Pancreas (tissue), 10 donors: ENCODE measurements around the gene PITX1. TPM values are rescaled to one million over a fixed set of nuclear protein-coding genes. Genes with fewer than 3 reads are reported as not detected.

ENCODE experiments used
- ATAC-seq, 4 donors: fragments of 200-7000 bp; cut with Tn5 transposase; one replicate each; pipeline versions ENCODE4 v1.8.0 to v1.9.1; 2020; ENCODE audit warnings: mild to moderate bottlenecking in 4 of 4, moderate library complexity in 4 of 4
- DNase-seq, 6 donors: peaks; one replicate each; pipeline ENCODE4 v3.0.0-alpha.2; 2020
- FAIRE-seq: peaks from 2 replicates; lab custom pipeline; 2012; peaks lifted over from hg19 to GRCh38; lab: Jason Lieb, UNC
- H3K27ac ChIP-seq, 4 donors: fragments of 200-600 bp; sonication (generic); 1 replicate in 3 of 4; 2 replicates in 1 of 4; pipeline versions ENCODE4 v1.5.0 to v1.8.0; 2020
- H3K27me3 ChIP-seq, 4 donors: fragments of 200-600 bp; one replicate each; pipeline ENCODE4 v1.8.0; 2021
- H3K36me3 ChIP-seq, 3 donors: fragments of 200-600 bp; sonication (generic) in 1 of 3; one replicate each; pipeline versions ENCODE4 v1.5.0 to v1.8.0; 2020 to 2021
- H3K4me1 ChIP-seq, 3 donors: fragments of 200-600 bp; one replicate each; pipeline ENCODE4 v1.8.0; 2021
- H3K4me3 ChIP-seq, 4 donors: fragments of 200-600 bp; sonication (generic) in 2 of 4; one replicate each; pipeline versions ENCODE4 v1.5.0 to v1.8.0; 2020 to 2021
- H3K9me3 ChIP-seq, 4 donors: fragments of 200-600 bp; one replicate each; pipeline ENCODE4 v1.8.0; 2021
- WGBS, 2 donors: extraction: QIAGEN DNeasy Blood & Tissue Kit; methylation state at CpG; one replicate each; pipeline ENCODE4 v1.1.7; 2013; 5-methylcytosine and 5-hydroxymethylcytosine counted together
- intact Hi-C, 3 donors: fragments of 100-400 bp; cut with DNase I; formaldehyde crosslinking; loops; one replicate each; pipeline versions ENCODE4 v1.11.1 to v1.14.2; 2022
- polyA plus RNA-seq, 2 donors: library from polyadenylated mRNA; stranded (reverse); fragments of 200-250 nt; gene quantifications; one replicate each; pipeline ENCODE4 v1.2.3, GENCODE V29; 2013
- total RNA-seq, 6 donors: library from RNA; stranded (reverse); fragmentation: NEBNext Ultra II Directional in 4 of 6; extraction: Animal tissue kit (Norgen Biotek cat#: 25700) in 4 of 6; gene quantifications; one replicate each; pipeline versions ENCODE4 v1.2.1 to v1.2.4, GENCODE V29; 2021 to 2023
- TF ChIP-seq, protein P1 (sequence below), 4 donors: fragments of 200-600 bp; sonication (generic) in 3 of 4; IDR thresholded peaks; one replicate each; pipeline versions ENCODE4 v1.5.0 to v1.8.0; 2021; ENCODE audit warnings: antibody characterized with exemption in 4 of 4
- donor health status: healthy with polysubstance abuse.
- donor health status: DM: no; HTN: no; CAD: no; lungs with moderate emphysema.
- donor health status: DM: no; HTN: no; CAD: no.
- donor health status: control.
- donor health status: control.
- donor health status: Bipolar disorder and iron deficiency.
- donor health status: DM: yes; HTN: yes; CAD: no.
- donor health status: DM: no; HTN: no; CAD: no.
- donor health status: DM: no; HTN: no; CAD: no.
- donor health status: DM: yes; HTN: yes; CAD: no.

The PITX1 gene
- total and polyA plus RNA-seq, 8 donors = 0.12 to 0.28 (median 0.17) TPM; not detected in 4

DNA sequence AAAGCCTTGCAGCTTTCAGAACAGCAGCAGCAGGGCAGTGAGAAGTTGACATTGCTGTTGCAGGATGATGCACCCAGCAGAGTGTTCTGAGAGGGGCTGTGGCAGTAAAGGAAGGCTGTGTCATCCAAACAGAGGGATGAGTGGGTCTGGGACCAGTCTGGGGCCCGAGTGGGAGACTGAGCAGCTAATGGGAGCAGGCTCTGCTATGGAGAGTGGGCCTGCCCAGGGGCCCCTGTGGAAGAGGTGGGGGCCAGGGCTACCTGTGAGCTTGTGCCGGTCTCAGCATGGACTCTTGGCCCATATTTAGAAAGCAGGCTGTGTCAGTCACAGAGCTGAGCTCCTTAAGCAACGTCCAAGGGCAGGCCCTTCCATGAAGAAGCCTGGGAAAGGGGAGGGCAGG lies 26.0 kb upstream of the PITX1 start:
- Histone ChIP-seq H3K27me3 (no peaks in the 10 kb centered on the region), H3K36me3 (no peaks in the 10 kb centered on the region), H3K4me3 (no peak overlapping the region), H3K9me3 (no peaks in the 10 kb centered on the region), H3K27ac (no peak overlapping the region), H3K4me1 (no peaks in the 10 kb centered on the region)
- ATAC-seq (no peak), DNase-seq (peak in 2 of 6 donors; percentile 27 to 33), FAIRE-seq (no peak)
- 69 to 86% methylated on average over 3 of the region's 3 CpGs for WGBS, 2 donors
- intact Hi-C loops = no loop called here
- TF ChIP-seq, protein P1, sequence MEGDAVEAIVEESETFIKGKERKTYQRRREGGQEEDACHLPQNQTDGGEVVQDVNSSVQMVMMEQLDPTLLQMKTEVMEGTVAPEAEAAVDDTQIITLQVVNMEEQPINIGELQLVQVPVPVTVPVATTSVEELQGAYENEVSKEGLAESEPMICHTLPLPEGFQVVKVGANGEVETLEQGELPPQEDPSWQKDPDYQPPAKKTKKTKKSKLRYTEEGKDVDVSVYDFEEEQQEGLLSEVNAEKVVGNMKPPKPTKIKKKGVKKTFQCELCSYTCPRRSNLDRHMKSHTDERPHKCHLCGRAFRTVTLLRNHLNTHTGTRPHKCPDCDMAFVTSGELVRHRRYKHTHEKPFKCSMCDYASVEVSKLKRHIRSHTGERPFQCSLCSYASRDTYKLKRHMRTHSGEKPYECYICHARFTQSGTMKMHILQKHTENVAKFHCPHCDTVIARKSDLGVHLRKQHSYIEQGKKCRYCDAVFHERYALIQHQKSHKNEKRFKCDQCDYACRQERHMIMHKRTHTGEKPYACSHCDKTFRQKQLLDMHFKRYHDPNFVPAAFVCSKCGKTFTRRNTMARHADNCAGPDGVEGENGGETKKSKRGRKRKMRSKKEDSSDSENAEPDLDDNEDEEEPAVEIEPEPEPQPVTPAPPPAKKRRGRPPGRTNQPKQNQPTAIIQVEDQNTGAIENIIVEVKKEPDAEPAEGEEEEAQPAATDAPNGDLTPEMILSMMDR (IDR thresholded peaks at IDR 0.05) = no peak

DNA sequence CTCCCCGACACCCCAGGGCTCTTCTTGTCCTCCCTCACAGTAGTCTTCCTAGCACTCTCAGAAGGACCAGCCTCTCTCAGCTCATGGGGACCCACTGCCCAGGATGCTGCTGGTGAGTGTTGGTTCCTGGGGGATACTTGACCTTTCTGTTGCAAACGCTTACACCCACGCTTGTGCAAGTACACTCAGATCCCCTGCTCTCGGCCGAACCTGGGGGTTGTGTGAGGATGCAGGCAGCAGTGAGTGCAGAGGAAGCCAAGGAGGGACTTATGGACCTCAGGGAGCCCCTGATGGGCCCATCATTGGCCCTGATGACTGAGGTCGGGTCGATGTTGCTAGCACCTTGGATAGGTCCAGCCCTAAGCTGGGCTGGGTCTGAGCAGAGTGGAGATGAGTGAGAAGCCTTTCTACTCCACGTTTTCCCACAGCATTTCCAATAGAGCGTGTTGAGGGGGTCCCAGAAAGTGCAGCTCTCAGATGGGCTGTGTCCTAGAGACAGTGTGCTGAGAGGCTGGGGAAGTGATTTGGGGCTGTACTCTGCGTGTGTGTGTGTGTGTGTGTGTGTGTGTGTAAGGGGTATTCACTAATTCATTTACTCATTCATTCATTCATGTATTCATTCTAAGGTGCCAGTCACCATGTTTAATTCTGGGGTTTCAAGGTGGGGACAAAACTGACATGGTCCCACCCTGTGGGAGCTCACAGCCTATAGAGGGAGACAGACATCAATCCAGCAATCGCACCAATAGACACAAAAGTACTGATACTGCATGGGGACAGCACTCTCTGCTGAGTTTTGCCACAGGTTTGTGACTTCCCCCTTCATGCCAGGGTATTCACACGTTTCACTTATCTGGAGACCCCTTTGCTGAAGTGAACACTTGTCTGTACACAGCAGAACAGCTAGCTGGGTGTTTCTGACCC lies 25.2 kb upstream of the PITX1 start:
- WGBS, 2 donors = 56 to 67% methylated on average over 12 of the region's 12 CpGs
- Histone ChIP-seq H3K27ac (no peak overlapping the region), H3K4me1 (no peaks in the 10 kb centered on the region), H3K36me3 (no peaks in the 10 kb centered on the region), H3K27me3 (peaks cover 0 to 3% (median 0%) of the 10 kb centered on the region in 4 donors), H3K9me3 (no peaks in the 10 kb centered on the region), H3K4me3 (no peak overlapping the region)
- DNase-seq (peak in 1 of 6 donors; percentile 30), ATAC-seq (no peak), FAIRE-seq (no peak)
- TF ChIP-seq, protein P1 (IDR thresholded peaks at IDR 0.05) = no peak
- intact Hi-C loops = no loop called here

DNA sequence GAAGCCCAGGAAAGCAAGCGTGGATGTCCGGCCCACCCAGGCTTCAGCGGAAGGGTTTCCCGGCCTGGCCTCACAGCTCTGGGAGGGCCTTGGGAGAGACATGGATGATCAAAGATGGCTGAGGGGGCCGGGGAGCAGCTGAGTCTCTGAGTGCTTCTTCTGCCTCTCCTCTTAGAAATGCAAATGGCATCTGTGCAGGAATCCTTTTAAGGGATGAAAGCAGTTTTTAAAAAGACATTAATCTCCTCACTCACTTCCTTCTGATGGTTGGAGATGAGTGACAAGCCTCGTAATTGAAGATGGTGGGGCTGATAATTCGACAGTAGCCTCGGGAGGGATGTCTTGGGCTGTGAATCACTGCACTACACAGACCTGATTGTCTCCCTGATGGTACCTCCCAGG lies 24.3 kb upstream of the PITX1 start:
- intact Hi-C loops = no loop called here
- Histone ChIP-seq H3K27ac (no peak overlapping the region), H3K36me3 (no peaks in the 10 kb centered on the region), H3K4me3 (no peak overlapping the region), H3K9me3 (no peaks in the 10 kb centered on the region), H3K4me1 (no peaks in the 10 kb centered on the region), H3K27me3 (peaks cover 0 to 3% (median 0%) of the 10 kb centered on the region in 4 donors)
- no peak for FAIRE-seq
- ATAC-seq = no peak
- DNase-seq = peak in 1 of 6 donors; percentile 13
- TF ChIP-seq, protein P1 (IDR thresholded peaks at IDR 0.05) = no peak
- WGBS, 2 donors = 59% methylated on average over 8 of the region's 8 CpGs

DNA sequence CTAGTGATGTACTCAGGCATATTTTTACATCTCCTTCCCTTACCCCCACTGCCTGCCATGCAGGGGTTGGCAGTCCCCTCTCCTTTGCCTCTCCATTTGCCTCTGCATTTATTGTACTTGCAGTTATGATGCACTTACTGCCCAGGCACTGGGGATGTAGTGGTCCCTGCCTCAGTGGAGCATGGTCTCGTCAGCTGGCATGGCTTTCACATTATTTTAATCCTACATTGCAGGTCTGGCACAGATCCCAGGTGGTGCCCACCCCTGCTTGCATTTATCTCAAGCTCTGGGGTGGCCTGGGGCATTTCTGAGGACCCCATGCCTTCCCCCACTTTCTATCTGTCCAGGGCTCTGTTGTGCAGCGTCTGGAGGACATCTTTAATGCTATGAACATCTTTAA lies 23.2 kb upstream of the PITX1 start:
- Histone ChIP-seq H3K27ac (no peak overlapping the region), H3K36me3 (no peaks in the 10 kb centered on the region), H3K9me3 (no peaks in the 10 kb centered on the region), H3K27me3 (peaks cover 0 to 3% (median 0%) of the 10 kb centered on the region in 4 donors), H3K4me1 (no peaks in the 10 kb centered on the region), H3K4me3 (no peak overlapping the region)
- no peak for FAIRE-seq
- 49 to 59% methylated on average over 2 of the region's 2 CpGs for WGBS, 2 donors
- ATAC-seq = no peak
- TF ChIP-seq, protein P1 (IDR thresholded peaks at IDR 0.05) = no peak
- intact Hi-C loops = no loop called here
- peak in 1 of 6 donors; percentile 16 for DNase-seq
